Effector CD8-positive, alpha-beta T cell (primary cell): Measurements from ENCODE around the gene DYRK2.

Experiments used
- DNase-seq: peaks from one replicate; lab custom pipeline; 2025; lab: John Stamatoyannopoulos, UW

DYRK2 gene

GRCh38 chr12:67704071-67704470 is 55.5 kb downstream of the DYRK2 start:
- no peak for DNase-seq

GRCh38 chr12:67705394-67706370 is 57.1 kb downstream of the DYRK2 start:
- DNase-seq, result no peak

- no peak for DNase-seq
Measured at GRCh38 chr12:67709367-67709954, 60.9 kb downstream of the DYRK2 start.

- DNase-seq, result no peak
Measured at GRCh38 chr12:67710582-67710981, 62.0 kb downstream of the DYRK2 start.

- no peak for DNase-seq
Measured at GRCh38 chr12:67712011-67712410, 63.5 kb downstream of the DYRK2 start.

GRCh38 chr12:67714648-67715047 is 66.1 kb downstream of the DYRK2 start:
- DNase-seq, result no peak
